H1 (cell line): ENCODE measurements around the gene CASK. TPM values are rescaled to one million over a fixed set of nuclear protein-coding genes. Genes with fewer than 3 reads are reported as not detected.

Source experiments
- CTCF ChIA-PET: fragments of 300-600 bp; sonication (Branson Sonifier 250); formaldehyde crosslinking; loops from one replicate; lab custom pipeline; 2021; ENCODE audit not compliant: partially characterized antibody; lab: Charles Lee
- POLR2A ChIA-PET: fragments of 300-600 bp; sonication (Branson Sonifier 250); formaldehyde crosslinking; loops from one replicate; lab custom pipeline; 2021; ENCODE audit warnings: inconsistent platforms; ENCODE audit not compliant: partially characterized antibody; lab: Charles Lee
- DNase-seq, 2 experiments: peaks; one replicate each; pipeline versions ENCODE4 v3.0.0 to v3.0.0-alpha.2; 2010 to 2022; ENCODE audit warnings: low spot score in 2 of 2, low read depth in 1 of 2, mixed read lengths in 1 of 2
- FAIRE-seq: peaks from 2 replicates; lab custom pipeline; 2011; peaks lifted over from hg19 to GRCh38; lab: Jason Lieb, UNC
- H2AFZ ChIP-seq: 2 replicates; pipeline ENCODE4 v1.8.1; 2012; ENCODE audit warnings: low read length, inconsistent platforms
- H2AK5ac ChIP-seq: 2 replicates; pipeline ENCODE4 v1.6.1; 2013; ENCODE audit warnings: low read depth, low read length
- H2BK120ac ChIP-seq: replicated peaks from 2 replicates; pipeline ENCODE3; 2013; ENCODE audit warnings: low read depth, low read length, inconsistent platforms
- H2BK12ac ChIP-seq: 2 replicates; pipeline ENCODE4 v1.6.1; 2013; ENCODE audit warnings: low read depth, low read length
- H2BK15ac ChIP-seq: 2 replicates; pipeline ENCODE4 v1.6.1; 2013; ENCODE audit warnings: low read length
- H2BK20ac ChIP-seq: 2 replicates; pipeline ENCODE4 v1.6.1; 2013; ENCODE audit warnings: low read length
- H2BK5ac ChIP-seq: 2 replicates; pipeline ENCODE4 v1.6.1; 2013; ENCODE audit warnings: low read depth, low read length
- H3K14ac ChIP-seq: 2 replicates; pipeline ENCODE4 v1.6.1; 2013; ENCODE audit warnings: inconsistent platforms; ENCODE audit not compliant: insufficient read length
- H3K18ac ChIP-seq: 2 replicates; pipeline ENCODE4 v1.6.1; 2013; ENCODE audit warnings: low read length; ENCODE audit errors: extremely low read depth
- H3K23ac ChIP-seq: 2 replicates; pipeline ENCODE4 v1.6.1; 2013; ENCODE audit warnings: inconsistent platforms; ENCODE audit not compliant: insufficient read length
- H3K23me2 ChIP-seq: 2 replicates; pipeline ENCODE4 v1.6.1; 2013; ENCODE audit warnings: low read depth, low read length
- H3K27ac ChIP-seq: 2 replicates; pipeline ENCODE4 v1.6.1; 2011; ENCODE audit warnings: low read depth, low read length, inconsistent platforms
- H3K27me3 ChIP-seq, 4 experiments: replicated peaks in 1 of 4; 1 replicate in 1 of 4; 2 replicates in 3 of 4; pipeline versions ENCODE4 v1.6.1 to v1.8.1; 2011 to 2013; ENCODE audit warnings: low read length in 3 of 4, mild to moderate bottlenecking in 3 of 4, inconsistent platforms in 2 of 4, mixed read lengths in 2 of 4, moderate library complexity in 1 of 4; ENCODE audit not compliant: control insufficient read depth in 3 of 4, insufficient read depth in 3 of 4; ENCODE audit errors: extremely low read depth in 1 of 4
- H3K36me3 ChIP-seq, 4 experiments: 2 replicates each; pipeline versions ENCODE4 v1.6.1 to v1.8.1; 2011 to 2013; ENCODE audit warnings: mild to moderate bottlenecking in 4 of 4, low read length in 3 of 4, moderate library complexity in 2 of 4, control low read depth in 1 of 4, inconsistent platforms in 1 of 4; ENCODE audit not compliant: insufficient read depth in 4 of 4, control insufficient read depth in 2 of 4
- H3K4ac ChIP-seq: replicated peaks from 2 replicates; pipeline ENCODE3; 2013; ENCODE audit warnings: low read length, low read depth, mixed read lengths, inconsistent platforms; ENCODE audit not compliant: insufficient read length
- H3K4me1 ChIP-seq, 4 experiments: replicated peaks in 1 of 4; 1 replicate in 1 of 4; 2 replicates in 3 of 4; pipeline versions ENCODE4 v1.6.1 to v1.8.1; 2011 to 2013; ENCODE audit warnings: low read length in 3 of 4, inconsistent platforms in 2 of 4, mixed read lengths in 1 of 4; ENCODE audit not compliant: insufficient read depth in 4 of 4, control insufficient read depth in 3 of 4
- H3K4me2 ChIP-seq, 2 experiments: 2 replicates each; pipeline versions ENCODE4 v1.6.1 to v1.8.1; 2011 to 2013; ENCODE audit warnings: low read depth in 2 of 2, low read length in 2 of 2, control low read depth in 1 of 2, inconsistent platforms in 1 of 2, mild to moderate bottlenecking in 1 of 2; ENCODE audit not compliant: insufficient read depth in 1 of 2
- H3K4me3 ChIP-seq, 4 experiments: fragments of 200-600, 300-600 bp in 1 of 4; sonication (generic), shearing (Covaris generic), sonication (Bioruptor Twin) in 1 of 4; 2 replicates each; pipeline versions ENCODE4 v1.5.1 to v1.8.1; 2011 to 2016; ENCODE audit warnings: low read length in 4 of 4, low read depth in 3 of 4, control low read depth in 2 of 4, inconsistent platforms in 2 of 4, mild to moderate bottlenecking in 2 of 4, mixed read lengths in 1 of 4, moderate library complexity in 1 of 4; ENCODE audit not compliant: insufficient read depth in 2 of 4; ENCODE audit errors: extremely low read depth in 1 of 4
- H3K56ac ChIP-seq: replicated peaks from 2 replicates; pipeline ENCODE3; 2013; ENCODE audit warnings: low read depth, mild to moderate bottlenecking, mixed read lengths, low read length, inconsistent platforms; ENCODE audit not compliant: insufficient read length
- H3K79me1 ChIP-seq: 2 replicates; pipeline ENCODE4 v1.6.1; 2013; ENCODE audit warnings: low read depth, low read length, control low read depth
- H3K79me2 ChIP-seq, 2 experiments: 2 replicates each; pipeline versions ENCODE4 v1.6.1 to v1.8.1; 2012 to 2013; ENCODE audit warnings: low read length in 2 of 2, mild to moderate bottlenecking in 2 of 2, inconsistent platforms in 1 of 2; ENCODE audit not compliant: insufficient read depth in 2 of 2, control insufficient read depth in 1 of 2
- H3K9ac ChIP-seq, 4 experiments: replicated peaks in 1 of 4; 1 replicate in 1 of 4; 2 replicates in 3 of 4; pipeline versions ENCODE4 v1.6.1 to v1.8.1; 2011 to 2013; ENCODE audit warnings: low read depth in 3 of 4, low read length in 3 of 4, control low read depth in 2 of 4, mild to moderate bottlenecking in 2 of 4, moderate library complexity in 2 of 4, inconsistent platforms in 1 of 4; ENCODE audit errors: extremely low read depth in 1 of 4
- H3K9me3 ChIP-seq, 2 experiments: 2 replicates each; pipeline versions ENCODE4 v1.6.1 to v1.8.1; 2012 to 2013; ENCODE audit warnings: mild to moderate bottlenecking in 2 of 2, moderate library complexity in 2 of 2, control low read depth in 1 of 2, inconsistent platforms in 1 of 2, low read depth in 1 of 2, low read length in 1 of 2, mixed read lengths in 1 of 2; ENCODE audit not compliant: insufficient read depth in 2 of 2
- H4K20me1 ChIP-seq, 2 experiments: replicated peaks in 1 of 2; 2 replicates each; pipeline versions ENCODE3 to v1.8.1; 2011 to 2013; ENCODE audit warnings: inconsistent platforms in 2 of 2, low read length in 2 of 2, mild to moderate bottlenecking in 1 of 2; ENCODE audit not compliant: insufficient read depth in 2 of 2, control insufficient read depth in 1 of 2
- H4K5ac ChIP-seq: 2 replicates; pipeline ENCODE4 v1.6.1; 2013; ENCODE audit warnings: low read length, low read depth, mixed read lengths, inconsistent platforms; ENCODE audit not compliant: insufficient read length
- H4K8ac ChIP-seq: 2 replicates; pipeline ENCODE4 v1.8.0; 2013; ENCODE audit warnings: mild to moderate bottlenecking, moderate library complexity, low read length, inconsistent platforms; ENCODE audit not compliant: insufficient read depth; ENCODE audit errors: extremely low read depth
- H4K91ac ChIP-seq: replicated peaks from 2 replicates; pipeline ENCODE3; 2013; ENCODE audit warnings: low read length, mixed read lengths, inconsistent platforms; ENCODE audit not compliant: insufficient read length
- BACH1 ChIP-seq: IDR thresholded peaks from 2 replicates; pipeline ENCODE4 v1.6.1; 2012; ENCODE audit warnings: low read length, improper control_type of control experiment
- CBX5 ChIP-seq: fragments of 300-800, 300-1000 bp; sonication (generic); IDR thresholded peaks from 2 replicates; pipeline ENCODE4 v1.7.1; 2016; ENCODE audit warnings: antibody characterized with exemption, low read length, low read depth
- CBX8 ChIP-seq: fragments of 300-800, 300-1000 bp; sonication (generic); IDR thresholded peaks from 2 replicates; pipeline ENCODE4 v1.7.1; 2016; ENCODE audit warnings: low read depth, low read length, borderline replicate concordance
- CTCF ChIP-seq, 3 experiments: IDR thresholded peaks; 1 replicate in 2 of 3; 2 replicates in 1 of 3; pipeline versions ENCODE4 v1.5.1 to v1.6.1; 2011; ENCODE audit warnings: low read length in 3 of 3, mild to moderate bottlenecking in 3 of 3, inconsistent platforms in 2 of 3, low read depth in 1 of 3, moderate library complexity in 1 of 3; ENCODE audit not compliant: insufficient read depth in 1 of 3; ENCODE audit errors: control extremely low read depth in 1 of 3
- GABPA ChIP-seq: IDR thresholded peaks from 2 replicates; pipeline ENCODE4 v1.6.1; 2011; ENCODE audit warnings: mild to moderate bottlenecking, low read length, moderate library complexity, borderline replicate concordance; ENCODE audit not compliant: insufficient read depth
- JUN ChIP-seq: IDR thresholded peaks from 2 replicates; pipeline ENCODE4 v1.6.1; 2011; ENCODE audit warnings: low read depth, mild to moderate bottlenecking, improper control_type of control experiment, low read length
- RAD21 ChIP-seq, 2 experiments: IDR thresholded peaks in 1 of 2; conservative IDR thresholded peaks in 1 of 2; 2 replicates each; pipeline ENCODE4 v1.6.1; 2011; ENCODE audit warnings: low read depth in 2 of 2, low read length in 2 of 2, improper control_type of control experiment in 1 of 2, inconsistent platforms in 1 of 2, mild to moderate bottlenecking in 1 of 2, moderate library complexity in 1 of 2
- RXRA ChIP-seq: IDR thresholded peaks from 2 replicates; pipeline ENCODE4 v1.6.1; 2011; ENCODE audit warnings: low read depth, mild to moderate bottlenecking, low read length, moderate library complexity; ENCODE audit not compliant: insufficient read depth
- TEAD4 ChIP-seq: IDR thresholded peaks from 2 replicates; pipeline ENCODE4 v1.6.1; 2012; ENCODE audit warnings: low read depth, low read length, inconsistent platforms, mixed read lengths
- polyA plus RNA-seq, 7 experiments: library from polyadenylated mRNA; depleted of rRNA in 3 of 7; stranded (reverse) in 5 of 7; unstranded in 2 of 7; fragments of >200 nt in 5 of 7; fragments of 200-250 nt in 2 of 7; gene quantifications; 1 replicate in 5 of 7; 2 replicates in 1 of 7; 4 replicates in 1 of 7; pipeline versions ENCODE4 v1.2.1 to v1.2.3, GENCODE V29; 2011 to 2013; ENCODE audit warnings: missing spikeins in 2 of 7, mixed read lengths in 2 of 7
- total RNA-seq: library from RNA; stranded (reverse); fragmentation: NEBNext Ultra II Directional; extraction: Animal tissue kit (Norgen Biotek cat#: 25700); gene quantifications from 2 replicates; pipeline ENCODE4 v1.2.1, GENCODE V29; 2021

CASK gene
- total and polyA plus RNA-seq, 2 of the 8 experiments (the other 6 are each of a cell fraction or from before 2014, with no cell fraction given) = 21.6 to 55.1 TPM

- no peak overlapping the region for H3K9ac ChIP-seq
- no peak overlapping the region for H4K91ac ChIP-seq
- H3K23me2 ChIP-seq = no peaks in the 10 kb centered on the region
- TF ChIP-seq GABPA = no peak
- no peak for TF ChIP-seq RXRA
- no peak for TF ChIP-seq BACH1
- TF ChIP-seq CBX8 = no peak
- TF ChIP-seq RAD21 (IDR thresholded peaks at IDR 0.05 in 1 of 2, conservative IDR thresholded peaks at IDR 0.05 in 1 of 2; ENCODE audit: low read depth in 2 of 2, low read length in 2 of 2) = no peak
- no peak for TF ChIP-seq TEAD4
- no peak for TF ChIP-seq CBX5
- TF ChIP-seq JUN = no peak
- no peak for TF ChIP-seq CTCF (IDR thresholded peaks at IDR 0.05; ENCODE audit: control extremely low read depth in 1 of 3, insufficient read depth in 1 of 3, low read depth in 1 of 3, low read length in 3 of 3)
- no peak overlapping the region for H2BK5ac ChIP-seq
- H4K20me1 ChIP-seq = peaks cover 0 to 1% of the 10 kb centered on the region in 2 experiments
- FAIRE-seq (no peak), DNase-seq (no peak)
- ChIA-PET CTCF (no interaction called here), POLR2A (no interaction called here)
- H2AFZ ChIP-seq = no peak overlapping the region
- H4K8ac ChIP-seq = no peak overlapping the region
- no peak overlapping the region for H3K27ac ChIP-seq
- H3K27me3 ChIP-seq = no peaks in the 10 kb centered on the region
- H3K18ac ChIP-seq = no peak overlapping the region
- no peaks in the 10 kb centered on the region for H3K79me1 ChIP-seq
- H2AK5ac ChIP-seq = no peak overlapping the region
- H2BK20ac ChIP-seq = no peak overlapping the region
- no peak overlapping the region for H3K4me2 ChIP-seq
- H3K9me3 ChIP-seq = no peaks in the 10 kb centered on the region
- no peak overlapping the region for H4K5ac ChIP-seq
- H3K4ac ChIP-seq = no peak overlapping the region
- H3K23ac ChIP-seq = no peak overlapping the region
- no peak overlapping the region for H3K4me3 ChIP-seq
- no peaks in the 10 kb centered on the region; a peak in 1 of 8 replicates for H3K36me3 ChIP-seq
- no peak overlapping the region for H2BK120ac ChIP-seq
- no peaks in the 10 kb centered on the region for H3K79me2 ChIP-seq
- H3K14ac ChIP-seq = no peak overlapping the region
- no peak overlapping the region for H2BK15ac ChIP-seq
- no peak overlapping the region for H3K56ac ChIP-seq
- no peak overlapping the region for H2BK12ac ChIP-seq
- H3K4me1 ChIP-seq = no peaks in the 10 kb centered on the region; a peak in 2 of 7 replicates
These were observed 161.7 kb downstream of the CASK start for GRCh38 chrX:41761702-41762101.
